Glomerular endothelial cell (primary cell): ENCODE data around the gene PI4KB. TPM values are rescaled to one million over a fixed set of nuclear protein-coding genes. Genes with fewer than 3 reads are reported as not detected.

Experiments used
- DNase-seq: peaks from one replicate; pipeline ENCODE4 v3.0.0-alpha.2; 2011; ENCODE audit warnings: low read depth, low spot score; ENCODE audit errors: extremely low read depth
- total RNA-seq: library from RNA; depleted of rRNA; stranded (reverse); fragments of >200 nt; gene quantifications from 2 replicates; pipeline ENCODE4 v1.2.3, GENCODE V29; 2015

Gene PI4KB
- total RNA-seq, 1 donor from 2014 or later: 56.1 TPM

- no peak for DNase-seq
Observed at GRCh38 chr1:151312826-151313225, 14.4 kb downstream of the PI4KB start.

GRCh38 chr1:151312411-151312810 is 14.8 kb downstream of the PI4KB start:
- no peak for DNase-seq

- DNase-seq: no peak
Observed at GRCh38 chr1:151311589-151312331, 15.5 kb downstream of the PI4KB start.

- no peak for DNase-seq
Observed at GRCh38 chr1:151311011-151311410, 16.2 kb downstream of the PI4KB start.

- DNase-seq: no peak
Observed at GRCh38 chr1:151309811-151310323, 17.3 kb downstream of the PI4KB start.

- no peak for DNase-seq
Observed at GRCh38 chr1:151294742-151295462, 32.3 kb downstream of the PI4KB start.

- no peak for DNase-seq
Observed at GRCh38 chr1:151293093-151293492, 34.1 kb downstream of the PI4KB start.

- no peak for DNase-seq
Observed at GRCh38 chr1:151292207-151293030, 34.8 kb downstream of the PI4KB start.

GRCh38 chr1:151290709-151291303 is 36.4 kb downstream of the PI4KB start:
- DNase-seq: no peak

GRCh38 chr1:151289991-151290708 is 37.1 kb downstream of the PI4KB start:
- DNase-seq: no peak

GRCh38 chr1:151289080-151289935 is 37.9 kb downstream of the PI4KB start:
- no peak for DNase-seq

GRCh38 chr1:151288502-151288901 is 38.7 kb downstream of the PI4KB start:
- no peak for DNase-seq

GRCh38 chr1:151287767-151288500 is 39.3 kb downstream of the PI4KB start:
- no peak for DNase-seq

- no peak for DNase-seq
Observed at GRCh38 chr1:151287341-151287699, 39.9 kb downstream of the PI4KB start.

GRCh38 chr1:151286619-151287340 is 40.4 kb downstream of the PI4KB start:
- DNase-seq: no peak

- no peak for DNase-seq
Observed at GRCh38 chr1:151284013-151284577, 43.1 kb downstream of the PI4KB start.

- no peak for DNase-seq
Observed at GRCh38 chr1:151282883-151283725, 44.1 kb downstream of the PI4KB start.
